HG02678 (cell line): Measurements from ENCODE around the gene SERPINI1.

ENCODE experiments used
- ATAC-seq: cut with Tn5 transposase; IDR thresholded peaks from one replicate; pipeline ENCODE4 v1.9.1; 2021; ENCODE audit warnings: mild to moderate bottlenecking, moderate library complexity; ENCODE audit not compliant: unreplicated experiment

Gene SERPINI1

GRCh38 chr3:167733961-167734497 is 1.5 kb upstream of the SERPINI1 start:
- ATAC-seq, result no peak

- peak; percentile 87 for ATAC-seq
These were observed 856 bp upstream of the SERPINI1 start, which contains the start of gene PDCD10 for GRCh38 chr3:167734498-167735232. Gene PDCD10 (minus strand): TSS chr3:167734892. CDS start chr3:167720157, 14,735 bp downstream.

GRCh38 chr3:167736264-167736787 is 805 bp downstream of the SERPINI1 start:
- no peak for ATAC-seq

- no peak for ATAC-seq
These were observed 1.5 kb downstream of the SERPINI1 start for GRCh38 chr3:167736997-167737396.

- no peak for ATAC-seq
These were observed 2.5 kb downstream of the SERPINI1 start for GRCh38 chr3:167738037-167738436.

GRCh38 chr3:167739190-167739810 is 3.8 kb downstream of the SERPINI1 start:
- ATAC-seq, result no peak

- peak; percentile 98 for ATAC-seq
These were observed 5.6 kb downstream of the SERPINI1 start for GRCh38 chr3:167740961-167741587.

GRCh38 chr3:167742338-167742737 is 6.8 kb downstream of the SERPINI1 start:
- no peak for ATAC-seq

GRCh38 chr3:167743799-167744198 is 8.3 kb downstream of the SERPINI1 start:
- no peak for ATAC-seq

GRCh38 chr3:167749209-167749608 is 13.7 kb downstream of the SERPINI1 start:
- ATAC-seq, result no peak

- no peak for ATAC-seq
These were observed 14.2 kb downstream of the SERPINI1 start for GRCh38 chr3:167749728-167750127.

GRCh38 chr3:167750272-167750971 is 14.9 kb downstream of the SERPINI1 start:
- ATAC-seq, result peak; percentile 99

GRCh38 chr3:167754049-167754448 is 18.5 kb downstream of the SERPINI1 start:
- no peak for ATAC-seq

- no peak for ATAC-seq
These were observed 25.8 kb downstream of the SERPINI1 start for GRCh38 chr3:167761302-167761701.

GRCh38 chr3:167762296-167762695 is 26.8 kb downstream of the SERPINI1 start:
- ATAC-seq, result no peak

GRCh38 chr3:167772992-167773391 is 37.5 kb downstream of the SERPINI1 start:
- ATAC-seq, result peak; percentile 41

- peak; percentile 68 for ATAC-seq
These were observed 38.1 kb downstream of the SERPINI1 start for GRCh38 chr3:167773584-167773983.

- ATAC-seq, result no peak
These were observed 40.7 kb downstream of the SERPINI1 start for GRCh38 chr3:167776066-167776685.

GRCh38 chr3:167777356-167777755 is 41.8 kb downstream of the SERPINI1 start:
- ATAC-seq, result peak; percentile 58

GRCh38 chr3:167780214-167780883 is 44.8 kb downstream of the SERPINI1 start:
- ATAC-seq, result no peak
